ENCODE data around the gene PLPP3. TPM values are rescaled to one million over a fixed set of nuclear protein-coding genes. Genes with fewer than 3 reads are reported as not detected.

Gene PLPP3
- total and polyA plus RNA-seq, 12 donors: 16.2 to 136 (median 77.8) TPM

GRCh38 chr1:56512724-56513494 is 66.5 kb downstream of the PLPP3 start:
- Histone ChIP-seq H3K27ac (peak overlapping the region in 8 of 10 donors; percentile 16 to 83 (median 58)), H3K36me3 (peaks cover 0 to 84% (median 28%) of the 10 kb centered on the region in 9 donors), H3K9me3 (no peaks in the 10 kb centered on the region), H3K27me3 (no peaks in the 10 kb centered on the region), H3K4me3 (no peak overlapping the region), H3K4me1 (peaks cover 11 to 100% (median 96%) of the 10 kb centered on the region in 9 donors)
- TF ChIP-seq CTCF (IDR thresholded peaks at IDR 0.05): no peak
- DNase-seq (peak in 1 of 2 donors; percentile 39), ATAC-seq (peak in 4 of 8 donors; percentile 26 to 50 (median 37))
- 55 to 57% methylated on average over 8 of the region's 8 CpGs for WGBS, 2 donors
- intact Hi-C loops (cut with DNase I): loop anchor here in 5 of 10 donors (5.0 to 10.0 kb wide), 2 partner anchors 62 to 64 kb away; partner anchors contain the start of gene PLPP3 (in 5 of the 5)

DNA sequence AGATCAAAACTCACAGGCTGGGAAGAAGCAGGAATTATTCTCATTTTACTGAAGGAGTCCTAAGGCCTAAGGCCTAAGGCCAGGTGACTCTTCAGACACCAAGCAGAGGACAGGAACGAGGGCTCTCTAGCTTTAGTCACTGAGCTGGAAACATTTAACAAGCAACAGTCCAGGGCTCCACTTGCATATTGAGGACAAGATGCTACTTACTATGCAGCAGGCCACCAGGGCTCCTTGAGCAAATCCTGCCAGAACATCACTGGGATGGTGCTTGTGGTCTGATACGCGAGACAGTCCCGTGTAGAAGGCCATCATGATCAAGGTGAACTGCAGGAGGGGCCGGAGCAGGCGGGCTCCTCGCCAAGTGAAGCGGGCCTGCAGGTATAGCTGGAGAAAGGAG is 67.6 kb downstream of the PLPP3 start:
- intact Hi-C loops (cut with DNase I): loop anchor here in 5 of 10 donors (1.0 to 10.0 kb wide), 3 partner anchors 20 to 66 kb away; partner anchors contain the start of gene PLPP3 (in 5 of the 5)
- no peaks in the 10 kb centered on the region for H3K9me3 ChIP-seq
- H3K4me3 ChIP-seq: no peak overlapping the region
- ATAC-seq: no peak
- TF ChIP-seq CTCF (IDR thresholded peaks at IDR 0.05): no peak
- H3K27ac ChIP-seq: peak overlapping the region in 5 of 10 donors; percentile 21 to 83 (median 79)
- 97% methylated on average over 8 of the region's 8 CpGs for WGBS, 2 donors
- no peaks in the 10 kb centered on the region for H3K27me3 ChIP-seq
- no peak for DNase-seq
- H3K36me3 ChIP-seq: peaks cover 0 to 84% (median 37%) of the 10 kb centered on the region in 9 donors
- H3K4me1 ChIP-seq: peaks cover 14 to 100% (median 98%) of the 10 kb centered on the region in 9 donors

DNA sequence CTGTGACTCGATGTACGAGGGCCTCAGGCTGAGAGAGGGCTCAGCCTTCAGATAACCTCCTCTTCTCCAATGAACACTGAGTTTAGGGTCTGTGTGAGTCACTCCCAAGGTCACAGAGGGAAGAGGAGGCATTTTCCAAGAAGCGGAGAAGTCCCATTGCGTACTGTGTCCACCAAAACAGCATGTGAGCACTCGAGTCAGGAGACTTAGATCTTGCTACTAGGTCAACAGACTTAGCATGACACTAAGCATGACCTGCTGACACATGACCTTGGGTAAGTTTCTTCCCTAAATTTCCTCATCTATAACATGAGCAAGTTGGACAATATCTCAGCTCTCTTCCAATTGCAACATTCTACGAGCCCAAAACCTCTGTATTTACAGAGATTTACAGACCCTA is 68.0 kb downstream of the PLPP3 start:
- Histone ChIP-seq H3K4me1 (peaks cover 16 to 100% (median 98%) of the 10 kb centered on the region in 9 donors), H3K27me3 (no peaks in the 10 kb centered on the region), H3K36me3 (peaks cover 0 to 84% (median 41%) of the 10 kb centered on the region in 9 donors), H3K9me3 (no peaks in the 10 kb centered on the region), H3K27ac (peak overlapping the region in 7 of 10 donors; percentile 2 to 83 (median 74)), H3K4me3 (no peak overlapping the region)
- intact Hi-C loops (cut with DNase I): loop anchor here in 5 of 10 donors (1.0 to 10.0 kb wide), 3 partner anchors 20 to 66 kb away; partner anchors contain the start of gene PLPP3 (in 5 of the 5)
- no peak for ATAC-seq
- no peak for TF ChIP-seq CTCF (IDR thresholded peaks at IDR 0.05)
- DNase-seq: no peak
- 79 to 82% methylated on average over 6 of the region's 6 CpGs for WGBS, 2 donors

DNA sequence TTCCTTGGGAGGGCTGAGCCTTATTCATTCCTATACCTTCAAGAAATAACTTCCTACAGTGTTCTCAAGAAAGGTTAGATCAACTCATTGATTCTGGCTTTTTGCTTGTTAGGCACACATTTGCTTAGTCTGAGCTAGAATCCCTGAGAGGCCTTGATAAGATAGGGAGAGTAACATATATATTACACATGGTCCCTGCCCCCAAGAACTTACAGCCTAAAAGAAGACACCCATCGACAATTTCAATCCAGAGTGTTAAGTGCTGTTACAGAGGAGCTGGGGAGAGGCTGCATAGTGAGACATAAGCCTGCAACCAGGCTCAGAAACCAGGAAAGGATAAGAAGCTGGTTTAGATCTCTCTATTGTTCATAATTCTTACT is 68.7 kb downstream of the PLPP3 start:
- no peaks in the 10 kb centered on the region for H3K9me3 ChIP-seq
- no peak for ATAC-seq
- DNase-seq: no peak
- no peak for TF ChIP-seq CTCF (IDR thresholded peaks at IDR 0.05)
- H3K4me1 ChIP-seq: peaks cover 17 to 100% (median 98%) of the 10 kb centered on the region in 9 donors
- H3K27me3 ChIP-seq: no peaks in the 10 kb centered on the region
- peaks cover 0 to 85% (median 47%) of the 10 kb centered on the region in 9 donors for H3K36me3 ChIP-seq
- intact Hi-C loops (cut with DNase I): loop anchor here in 5 of 10 donors (1.0 to 10.0 kb wide), 3 partner anchors 21 to 67 kb away; partner anchors contain the start of gene PLPP3 (in 5 of the 5)
- no peak overlapping the region for H3K4me3 ChIP-seq
- 27 to 31% methylated on average over 1 of the region's 1 CpG for WGBS, 2 donors
- peak overlapping the region in 8 of 10 donors; percentile 51 to 83 (median 74) for H3K27ac ChIP-seq
